Activated gamma-delta T cell treated with anti-CD3 and anti-CD28 coated beads, Interleukin-2, amount 50 U/mL, for 16 hours (primary cell): ENCODE data around the gene FCRL4.

ENCODE experiments used
- DNase-seq: peaks from one replicate; pipeline ENCODE4 v3.0.0-alpha.2; 2020; ENCODE audit warnings: low read depth

The FCRL4 gene

GRCh38 chr1:157597959-157598667 lies at the start of gene FCRL4:
TSS of gene FCRL4 (minus strand) at chr1:157598085. CDS start at chr1:157597944, 141 bp downstream.
- DNase-seq, result no peak

DNA sequence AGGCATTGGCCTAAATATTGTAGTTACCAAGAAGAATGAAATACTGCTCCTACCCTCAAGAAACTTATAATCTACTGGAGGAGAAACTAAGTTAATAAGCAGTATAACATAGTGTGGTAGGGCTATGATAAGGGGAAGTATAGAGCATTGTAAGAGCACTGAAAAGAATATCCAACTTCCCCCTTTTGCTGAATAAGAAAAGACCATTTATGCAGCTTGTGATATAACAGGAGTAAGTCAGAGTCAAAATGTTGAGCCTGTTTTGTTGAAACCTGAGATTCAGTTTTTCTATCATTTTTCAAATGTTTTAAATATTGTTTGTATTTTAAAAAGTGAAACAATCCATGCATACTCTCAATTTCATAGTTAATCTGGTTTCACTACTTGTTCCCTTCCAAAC lies 48.3 kb upstream of the FCRL4 start:
- DNase-seq, result no peak

DNA sequence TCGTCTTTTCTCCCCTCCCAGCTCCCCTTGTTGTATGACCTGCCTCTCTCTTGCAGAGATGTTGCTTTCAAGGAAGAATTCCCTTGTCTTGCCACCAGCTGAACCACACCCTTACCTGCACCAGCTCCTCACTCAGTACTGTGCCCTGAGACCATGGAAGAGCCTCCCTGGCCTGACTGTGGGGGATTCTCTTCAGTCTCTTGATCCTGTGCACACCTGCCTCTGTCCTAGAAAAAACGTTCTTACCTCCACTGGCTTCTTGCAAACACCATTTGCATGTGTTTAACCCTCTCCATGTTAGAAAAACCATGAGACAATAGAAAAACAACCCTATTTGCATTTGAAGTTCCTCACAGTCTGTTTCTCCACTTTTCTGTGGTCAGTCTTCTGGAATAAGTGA lies 43.3 kb upstream of the FCRL4 start:
- DNase-seq, result no peak

GRCh38 chr1:157639800-157640199 lies 41.9 kb upstream of the FCRL4 start:
- DNase-seq, result no peak

DNA sequence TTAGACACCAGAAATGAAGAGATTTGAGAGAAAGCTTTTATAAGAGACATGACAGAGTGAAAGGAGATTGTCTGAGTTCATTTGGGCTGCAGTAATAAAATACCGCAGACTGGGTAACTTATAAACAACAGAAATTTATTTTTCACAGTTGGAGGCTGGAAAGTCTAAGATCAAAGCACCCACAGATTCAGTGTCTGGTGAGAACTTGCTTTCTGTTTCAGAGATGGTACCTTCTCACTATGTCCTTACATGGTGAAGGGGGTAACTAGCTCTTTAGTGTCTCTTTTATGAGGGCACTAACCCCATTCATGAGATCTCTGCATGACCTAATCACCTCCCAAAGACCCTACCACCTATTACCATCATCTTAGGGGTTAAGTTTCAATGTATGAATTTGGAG lies 30.9 kb upstream of the FCRL4 start:
- DNase-seq, result no peak

DNA sequence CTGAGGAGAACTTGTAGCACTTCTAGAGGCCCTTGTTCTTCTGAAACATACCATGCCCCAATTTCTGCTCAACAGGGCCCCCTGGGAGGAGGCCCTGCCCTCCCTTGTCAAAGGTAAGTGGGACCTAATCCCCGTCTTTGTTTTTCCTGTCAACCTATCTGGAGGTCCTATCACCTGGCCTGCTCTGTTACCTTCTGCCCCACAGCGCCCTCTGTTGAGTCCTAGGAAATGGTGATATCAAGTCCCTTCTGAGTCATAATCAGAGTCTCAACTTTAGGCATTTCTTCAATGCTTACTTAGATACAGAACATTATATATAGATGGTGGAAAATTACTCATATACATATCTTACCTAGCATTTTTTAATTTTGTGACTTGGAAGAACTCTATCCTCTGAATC lies 28.2 kb upstream of the FCRL4 start:
- DNase-seq, result no peak

DNA sequence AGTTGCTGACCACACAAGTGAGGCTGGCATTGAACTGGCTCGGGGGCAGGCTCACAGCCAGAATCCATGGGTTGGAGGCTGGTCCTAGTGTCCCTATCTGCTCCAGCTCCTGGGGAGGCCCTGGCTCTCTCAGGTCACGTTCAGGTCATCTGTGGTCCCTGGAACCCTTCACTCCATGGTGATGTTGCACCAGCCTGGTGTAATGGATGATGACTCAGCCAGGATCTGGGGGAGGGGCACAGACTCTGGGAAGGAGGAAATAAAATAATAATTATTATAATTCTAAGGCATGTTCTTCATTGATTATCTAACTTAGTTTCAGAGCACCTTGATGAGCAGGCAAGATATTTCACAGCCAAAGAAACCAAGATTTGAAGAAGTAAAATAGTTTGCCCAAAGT lies 26.6 kb upstream of the FCRL4 start:
- no peak for DNase-seq

DNA sequence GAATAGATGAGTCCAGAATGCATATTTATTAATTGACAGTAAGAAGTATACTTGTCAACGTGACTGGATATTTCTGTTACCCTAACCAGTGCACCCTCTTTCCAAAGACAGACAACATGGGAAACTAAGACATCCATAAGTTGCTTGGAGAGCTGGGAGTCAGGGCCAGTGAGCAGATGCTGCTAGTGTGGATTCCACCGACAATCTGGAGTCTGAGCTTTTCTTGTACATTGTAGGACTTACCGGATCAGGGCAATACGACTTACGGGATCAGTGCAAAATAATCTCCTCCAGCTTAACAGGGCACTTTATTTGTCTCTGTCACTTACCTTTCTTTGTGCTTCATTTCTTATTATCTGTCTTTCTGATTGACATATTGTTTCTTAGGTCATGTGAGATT lies 24.6 kb upstream of the FCRL4 start:
- no peak for DNase-seq

GRCh38 chr1:157618190-157618589 lies 20.3 kb upstream of the FCRL4 start:
- DNase-seq, result no peak

DNA sequence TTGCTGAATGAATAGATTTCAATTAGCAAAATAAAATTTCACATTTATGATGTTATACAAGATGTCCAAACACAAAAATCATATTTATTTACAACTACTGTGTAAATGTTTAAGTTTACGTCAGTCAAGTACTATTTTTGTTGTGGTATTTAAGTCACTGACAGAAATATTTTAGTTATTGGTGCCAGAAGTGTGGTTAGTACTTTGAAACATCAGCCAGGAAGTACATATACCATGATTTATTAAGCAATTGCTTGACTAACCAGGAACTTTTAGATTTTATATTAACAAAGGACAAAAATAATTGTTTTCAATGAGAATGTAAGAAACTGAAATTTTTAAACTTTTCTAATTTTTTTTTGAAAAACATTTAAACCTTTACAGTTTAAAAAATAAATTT lies 2.4 kb upstream of the FCRL4 start:
- no peak for DNase-seq

DNA sequence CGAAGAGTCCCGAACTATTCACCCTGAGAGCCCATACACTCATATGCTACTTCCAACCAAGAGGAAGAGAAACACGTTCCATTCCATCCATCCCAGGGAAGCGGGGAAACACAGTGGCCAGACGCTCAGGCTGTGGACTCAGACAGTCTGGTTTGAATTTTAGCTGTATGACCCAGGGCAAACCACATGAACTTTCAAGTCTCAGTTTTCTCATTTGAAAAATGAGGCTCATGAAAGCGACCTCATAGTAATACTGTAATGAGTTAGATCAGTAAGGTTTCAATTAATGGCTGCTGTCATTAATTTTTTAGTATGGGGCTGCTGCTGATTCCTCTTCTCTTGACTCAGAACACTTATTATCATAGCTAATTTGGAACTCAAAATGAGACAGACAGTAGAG lies 1.5 kb downstream of the FCRL4 start:
- no peak for DNase-seq

DNA sequence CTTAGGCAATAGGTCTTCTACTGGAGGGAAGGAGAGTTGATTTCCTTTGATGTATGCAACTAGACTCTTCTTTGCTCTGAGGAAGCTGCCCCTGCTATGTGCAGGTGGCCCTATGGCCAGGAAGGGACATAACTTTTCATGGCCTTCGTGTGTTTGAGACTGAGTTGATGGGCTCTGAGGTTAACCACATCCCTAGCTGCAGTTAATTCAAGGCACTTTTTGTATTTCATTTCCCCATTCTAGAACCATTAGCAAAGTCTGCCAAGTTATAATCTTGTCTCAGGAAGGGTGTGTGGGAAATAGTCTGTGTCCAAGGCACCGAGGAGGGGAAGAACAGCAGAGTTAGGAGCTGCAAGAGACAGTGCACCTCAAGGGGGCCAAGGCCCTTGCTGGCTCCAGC lies 2.5 kb downstream of the FCRL4 start:
- DNase-seq, result no peak

DNA sequence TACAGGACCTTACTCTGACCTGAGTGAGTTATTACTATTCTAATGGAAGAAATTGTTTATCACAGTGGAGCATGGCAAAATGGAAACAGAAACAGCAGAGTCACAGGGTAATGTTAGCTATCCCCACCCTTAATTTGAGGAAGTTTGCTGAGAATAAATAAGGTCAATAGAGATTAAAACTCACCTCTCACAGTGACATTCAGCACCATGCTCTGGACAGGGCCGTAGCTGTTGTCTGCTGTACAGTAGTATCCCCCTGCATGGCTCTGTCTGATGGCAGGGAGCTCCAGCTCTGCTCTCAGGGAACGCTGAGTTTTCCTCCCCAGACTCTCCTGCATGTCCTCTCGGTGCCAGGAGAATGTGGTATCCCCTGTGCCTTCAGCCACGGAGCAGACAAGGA lies 11.9 kb downstream of the FCRL4 start:
- DNase-seq, result no peak

DNA sequence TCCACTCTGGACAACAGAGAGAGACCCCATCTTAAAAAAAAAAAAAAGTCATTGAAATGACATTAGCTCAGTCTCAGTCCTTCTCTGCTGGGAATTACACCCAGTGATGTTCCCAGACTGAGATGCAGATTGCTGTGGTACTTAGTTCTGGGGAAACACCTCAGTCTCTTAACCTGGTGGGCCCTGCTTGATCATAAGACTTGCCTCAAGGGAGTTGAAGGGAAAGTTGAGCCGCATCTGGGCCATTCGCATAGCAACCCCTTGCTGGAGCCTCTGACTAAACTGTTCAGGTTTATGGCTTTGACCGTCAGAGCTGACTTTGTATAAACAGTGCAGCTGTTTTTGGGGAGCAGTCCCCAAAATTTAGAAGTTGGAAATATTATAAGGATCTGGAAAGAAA lies 13.4 kb downstream of the FCRL4 start:
- DNase-seq, result no peak

DNA sequence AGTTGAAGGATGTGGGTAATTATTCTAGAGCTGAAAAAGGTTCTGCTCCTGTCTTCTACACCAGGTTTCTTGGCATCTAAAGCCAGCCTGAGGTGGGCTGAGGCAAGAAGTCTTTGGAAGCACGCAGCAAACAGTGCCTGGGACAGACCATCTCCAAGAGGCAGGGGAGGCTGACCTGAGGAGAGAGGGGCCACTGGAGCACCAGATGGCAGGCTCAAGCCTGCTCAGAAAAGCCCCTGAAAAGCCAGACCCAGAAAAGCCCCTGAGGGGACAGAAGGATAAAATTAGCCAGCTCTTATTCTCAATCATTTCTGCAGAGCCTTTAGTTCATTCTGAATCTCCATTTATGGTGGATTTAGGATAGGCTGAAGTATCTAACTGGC lies 17.1 kb downstream of the FCRL4 start:
- DNase-seq, result no peak

DNA sequence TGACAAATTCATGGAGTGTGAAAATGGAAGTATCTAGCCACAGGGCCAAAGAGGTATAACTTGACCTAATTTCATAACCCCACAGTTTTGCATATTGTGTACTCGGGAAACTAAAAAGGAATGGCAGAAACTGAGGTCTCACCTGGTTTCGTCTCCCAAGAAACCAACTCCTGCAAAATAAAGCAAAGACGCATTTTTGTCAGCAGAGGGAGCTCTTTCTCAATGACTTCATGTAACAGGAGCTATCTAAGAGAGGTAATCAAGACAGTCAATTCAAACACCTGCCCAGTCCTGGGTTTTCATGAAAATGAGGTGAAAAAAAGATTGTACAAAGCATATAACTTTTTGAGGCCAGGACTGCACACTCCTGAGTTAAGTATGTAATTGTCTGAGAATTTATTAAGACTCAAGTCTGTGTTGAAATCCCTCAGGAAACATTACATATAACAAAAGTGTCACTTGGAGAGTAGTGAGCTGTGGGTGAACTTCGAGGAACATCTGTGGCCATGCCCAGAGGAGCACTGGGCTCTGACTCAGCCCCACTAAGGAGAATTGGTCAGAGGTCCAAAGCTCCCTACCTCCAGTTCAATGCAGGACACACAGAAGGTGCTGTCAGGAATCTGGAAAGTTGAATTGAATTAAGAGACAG lies 17.6 kb downstream of the FCRL4 start:
- DNase-seq, result peak; percentile 4

DNA sequence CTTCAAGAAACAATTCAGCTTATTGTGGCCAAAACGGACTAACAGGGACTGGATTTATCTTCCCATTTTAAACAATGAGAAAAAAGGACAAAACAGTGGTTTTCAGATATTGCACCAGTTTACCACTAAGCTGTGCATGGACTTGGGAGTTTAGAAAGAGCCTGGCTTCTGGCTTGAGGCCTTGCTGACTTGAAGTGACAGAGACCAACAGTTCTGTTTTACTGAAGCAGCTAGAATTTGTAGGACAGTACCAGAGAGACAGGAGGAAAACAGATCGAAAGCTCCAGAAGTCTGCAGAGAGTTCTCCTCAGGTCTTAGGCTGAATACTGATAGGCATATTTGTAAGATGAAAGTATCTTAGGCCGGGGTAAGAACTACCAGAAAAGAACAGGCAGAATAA lies 20.5 kb downstream of the FCRL4 start:
- no peak for DNase-seq

- DNase-seq, result no peak
Measured at GRCh38 chr1:157575744-157576143, 22.1 kb downstream of the FCRL4 start.

DNA sequence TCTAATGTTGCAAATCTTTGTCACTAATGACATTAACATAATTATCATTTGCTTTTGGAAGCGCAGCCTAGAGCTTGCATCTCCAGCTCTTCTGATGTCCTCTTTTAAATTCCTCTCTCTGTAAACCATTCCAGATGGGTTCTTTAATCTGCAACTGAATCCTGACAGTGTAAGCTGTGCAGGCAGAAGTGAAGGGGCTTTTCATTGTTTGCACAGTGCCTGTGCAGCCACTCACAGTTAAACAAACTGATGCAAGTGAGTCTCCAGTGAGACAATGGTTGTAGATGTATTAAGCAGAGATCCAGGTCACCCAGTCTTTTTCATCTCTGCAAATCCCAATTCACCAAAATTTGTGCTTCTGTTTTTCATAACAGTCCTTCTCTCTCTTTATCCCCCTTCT lies 23.0 kb downstream of the FCRL4 start:
- no peak for DNase-seq

DNA sequence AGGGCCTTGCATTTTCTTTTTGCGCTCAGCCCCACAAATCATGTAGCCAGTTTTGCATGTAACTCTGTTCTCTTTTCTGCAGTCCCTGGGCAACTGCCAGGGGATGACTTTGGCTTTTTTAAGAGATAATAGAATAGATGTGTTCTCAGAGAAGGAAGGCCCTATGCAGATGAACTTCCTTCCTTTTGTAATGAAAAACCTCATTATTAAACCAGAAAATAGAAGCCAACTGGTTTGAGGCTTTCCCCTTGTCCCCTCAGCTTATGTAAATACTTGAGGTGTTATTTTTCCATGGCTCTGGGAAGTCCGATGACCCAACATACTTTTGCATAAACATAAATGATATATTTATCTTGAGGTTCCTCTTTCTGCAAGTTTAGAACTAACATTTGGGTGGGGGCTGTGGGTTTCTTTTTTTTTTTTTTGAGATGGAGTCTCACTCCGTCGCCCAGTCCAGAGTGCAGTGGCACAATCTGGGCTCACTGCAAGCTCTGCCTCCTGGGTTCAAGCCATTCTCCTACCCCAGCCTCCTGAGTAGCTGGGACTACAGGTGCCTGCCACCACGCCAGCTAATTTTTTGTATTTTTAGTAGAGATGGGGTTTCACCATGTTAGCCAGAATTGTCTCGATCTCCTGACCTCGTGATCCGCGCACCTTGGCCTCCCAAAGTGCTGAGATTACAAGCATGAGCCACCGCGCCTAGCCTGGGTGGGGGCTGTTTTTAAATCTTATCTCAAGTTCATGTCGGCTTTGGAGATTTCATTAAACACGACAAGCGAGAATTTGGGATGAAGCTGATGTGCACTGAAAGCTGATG lies 31.2 kb downstream of the FCRL4 start:
- no peak for DNase-seq

DNA sequence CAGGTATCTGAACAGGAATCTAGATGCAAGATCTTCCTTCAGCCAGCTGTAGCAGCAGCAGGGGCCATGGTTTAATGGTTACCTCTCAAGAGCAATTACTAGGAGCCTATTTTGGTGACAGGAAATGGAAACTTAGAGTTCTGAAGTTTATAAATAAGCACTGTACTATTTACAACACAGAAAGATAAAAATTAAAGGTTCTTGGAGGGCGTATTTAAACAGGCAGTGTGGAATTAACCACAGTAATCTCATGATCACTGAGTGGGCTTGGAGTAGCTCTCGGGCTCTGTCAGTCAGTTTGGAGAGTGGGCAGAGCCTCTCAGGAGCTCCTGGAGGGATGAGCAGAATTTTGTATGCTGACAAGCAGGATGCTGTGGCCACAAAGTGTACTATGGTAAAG lies 35.4 kb downstream of the FCRL4 start:
- no peak for DNase-seq

DNA sequence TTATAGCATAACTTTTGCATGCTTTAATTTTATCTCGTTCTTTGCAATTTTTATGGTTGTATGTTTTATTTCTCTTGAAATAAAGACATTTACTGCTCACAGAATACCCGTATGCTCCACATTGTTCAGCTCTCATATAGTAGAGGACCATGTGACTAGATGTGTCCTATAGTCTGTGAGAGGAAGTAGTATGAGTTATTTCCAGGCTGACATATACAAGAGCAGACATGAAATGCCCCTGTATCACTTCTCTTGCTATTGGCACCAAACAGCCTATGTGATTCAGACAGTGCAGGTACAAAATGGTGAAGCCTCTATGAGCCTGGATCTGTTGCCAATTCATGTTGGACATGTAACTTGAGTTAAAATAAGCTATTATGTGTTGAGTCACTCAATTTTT lies 39.8 kb downstream of the FCRL4 start:
- no peak for DNase-seq
